Mesenteric fat pad (tissue), 1 donor: ENCODE data around the gene MZF1. TPM values are rescaled to one million over a fixed set of nuclear protein-coding genes. Genes with fewer than 3 reads are reported as not detected.
"Not testable (repeated sequence)": the region's sequence is repeated elsewhere in the genome, so short reads cannot be mapped to it uniquely, and the experiment has no call there.

ENCODE experiments used
- DNase-seq: peaks from one replicate; pipeline ENCODE4 v3.0.0-alpha.2; 2020; ENCODE audit warnings: low spot score
- total RNA-seq: library from RNA; stranded (reverse); fragmentation: NEBNext Ultra II Directional; extraction: Animal tissue kit (Norgen Biotek cat#: 25700); gene quantifications from one replicate; pipeline ENCODE4 v1.2.1, GENCODE V29; 2021
- donor health status: DM: yes; HTN: yes; CAD: no.

Gene MZF1
- total RNA-seq, 1 donor from 2014 or later, result 16.2 TPM

- peak; percentile 100 for DNase-seq
Measured at GRCh38 chr19:58543826-58544590, 29.1 kb downstream of the MZF1 start, which contains the start of gene TRIM28. Gene TRIM28, plus strand, starts transcription at chr19:58544064. Its CDS starts 694 bp downstream, at chr19:58544758.

- DNase-seq, result not testable (repeated sequence)
Measured at GRCh38 chr19:58542641-58543372, 30.3 kb downstream of the MZF1 start.

GRCh38 chr19:58539169-58539559 lies 34.0 kb downstream of the MZF1 start:
- not testable (repeated sequence) for DNase-seq

GRCh38 chr19:58538257-58539168 lies 34.6 kb downstream of the MZF1 start:
- no peak for DNase-seq

- no peak for DNase-seq
Measured at GRCh38 chr19:58536852-58537798, 36.0 kb downstream of the MZF1 start.

- no peak for DNase-seq
Measured at GRCh38 chr19:58535857-58536256, 37.3 kb downstream of the MZF1 start.

GRCh38 chr19:58531034-58531840 lies 41.9 kb downstream of the MZF1 start:
- no peak for DNase-seq

GRCh38 chr19:58529405-58529804 lies 43.7 kb downstream of the MZF1 start:
- no peak for DNase-seq

- no peak for DNase-seq
Measured at GRCh38 chr19:58522709-58523108, 50.4 kb downstream of the MZF1 start.

- no peak for DNase-seq
Measured at GRCh38 chr19:58521651-58522050, 51.5 kb downstream of the MZF1 start.

GRCh38 chr19:58520257-58520599 lies 52.9 kb downstream of the MZF1 start:
- no peak for DNase-seq

GRCh38 chr19:58519355-58520256 lies 53.5 kb downstream of the MZF1 start, which contains the start of gene ZBTB45:
Gene ZBTB45, minus strand, starts transcription at chr19:58519810. Its CDS starts 2,137 bp downstream, at chr19:58517673.
- peak; percentile 97 for DNase-seq

- no peak for DNase-seq
Measured at GRCh38 chr19:58519087-58519354, 54.1 kb downstream of the MZF1 start.

GRCh38 chr19:58518256-58519086 lies 54.7 kb downstream of the MZF1 start:
- DNase-seq, result no peak

GRCh38 chr19:58516964-58517833 lies 55.9 kb downstream of the MZF1 start:
- DNase-seq, result no peak

GRCh38 chr19:58516246-58516836 lies 56.8 kb downstream of the MZF1 start:
- DNase-seq, result no peak
